Hepatocyte (in vitro differentiated cells): ENCODE measurements around the gene PPP1R2C. TPM values are rescaled to one million over a fixed set of nuclear protein-coding genes. Genes with fewer than 3 reads are reported as not detected.

Experiments used
- DNase-seq: peaks from one replicate; pipeline ENCODE4 v3.0.0-alpha.2; 2016; ENCODE audit warnings: low spot score
- H2AFZ ChIP-seq: fragments of 200-600 bp; sonication (generic); 2 replicates; pipeline ENCODE4 v1.6.0; 2016; ENCODE audit warnings: antibody characterized with exemption, mild to moderate bottlenecking
- H3K27ac ChIP-seq: fragments of 200-600 bp; sonication (generic); 2 replicates; pipeline ENCODE4 v1.5.1; 2016; ENCODE audit warnings: mild to moderate bottlenecking
- H3K27me3 ChIP-seq: fragments of 200-600 bp; sonication (generic); 2 replicates; pipeline ENCODE4 v1.6.1; 2016
- H3K36me3 ChIP-seq: fragments of 200-600 bp; sonication (generic); replicated peaks from 2 replicates; pipeline ENCODE4 v1.5.1; 2016; ENCODE audit warnings: low read depth; ENCODE audit not compliant: insufficient read depth
- H3K4me1 ChIP-seq: fragments of 200-600 bp; sonication (generic); 2 replicates; pipeline ENCODE4 v1.5.1; 2016; ENCODE audit warnings: mild to moderate bottlenecking, moderate library complexity; ENCODE audit not compliant: insufficient read depth
- H3K4me2 ChIP-seq: fragments of 200-600 bp; sonication (generic); 2 replicates; pipeline ENCODE4 v1.6.0; 2016
- H3K4me3 ChIP-seq: fragments of 200-600 bp; sonication (generic); 2 replicates; pipeline ENCODE4 v1.5.1; 2016; ENCODE audit warnings: mild to moderate bottlenecking
- H3K79me2 ChIP-seq: fragments of 200-600 bp; sonication (generic); 2 replicates; pipeline ENCODE4 v1.6.0; 2017; ENCODE audit warnings: mild to moderate bottlenecking
- H3K9me2 ChIP-seq: fragments of 200-600 bp; sonication (generic); replicated peaks from 2 replicates; pipeline ENCODE4 v1.6.0; 2017; ENCODE audit warnings: mild to moderate bottlenecking; ENCODE audit not compliant: insufficient read depth
- H3K9me3 ChIP-seq: fragments of 200-600 bp; sonication (generic); 2 replicates; pipeline ENCODE4 v1.5.1; 2016; ENCODE audit warnings: low read depth, mild to moderate bottlenecking
- H4K20me1 ChIP-seq: fragments of 200-600 bp; sonication (generic); 2 replicates; pipeline ENCODE4 v1.6.0; 2016; ENCODE audit warnings: mild to moderate bottlenecking; ENCODE audit not compliant: insufficient read depth, poor library complexity, severe bottlenecking
- CTCF ChIP-seq: fragments of 200-600 bp; sonication (generic); IDR thresholded peaks from 2 replicates; pipeline ENCODE4 v1.5.1; 2016; ENCODE audit warnings: antibody characterized with exemption, mild to moderate bottlenecking; ENCODE audit not compliant: poor library complexity
- EZH2 ChIP-seq: fragments of 200-600 bp; sonication (generic); IDR thresholded peaks from 2 replicates; pipeline ENCODE4 v1.6.1; 2016; ENCODE audit warnings: antibody characterized with exemption, mild to moderate bottlenecking, borderline replicate concordance
- EZH2phosphoT487 ChIP-seq: fragments of 200-600 bp; sonication (generic); IDR thresholded peaks from one replicate; pipeline ENCODE4 v1.6.1; 2018; ENCODE audit warnings: antibody characterized with exemption, mild to moderate bottlenecking, low read depth, moderate library complexity; ENCODE audit not compliant: unreplicated experiment, severe bottlenecking
- WGBS: methylation state at CpG from one replicate; pipeline ENCODE4 v1.1.6; 2016; ENCODE audit warnings: low lambda C conversion rate; ENCODE audit errors: missing lambda C conversion rate; 5-methylcytosine and 5-hydroxymethylcytosine counted together
- polyA plus RNA-seq: library from polyadenylated mRNA; unstranded; fragments of >200 nt; fragmentation: Nextera tagmentation; extraction: Ambion mirVana; gene quantifications from 2 replicates; pipeline ENCODE4 v1.2.1, GENCODE V29; 2016
- total RNA-seq: library from RNA; depleted of rRNA; stranded (reverse); fragments of >200 nt; gene quantifications from 2 replicates; pipeline ENCODE4 v1.2.3, GENCODE V29; 2014

PPP1R2C gene
- total and polyA plus RNA-seq, 2 experiments from 2014 or later: not detected

GRCh38 chrX:42755815-42756214 is 22.1 kb downstream of the PPP1R2C start:
- H3K4me2 ChIP-seq: no peak overlapping the region
- no peaks in the 10 kb centered on the region for H3K27me3 ChIP-seq
- H3K9me3 ChIP-seq: no peaks in the 10 kb centered on the region
- 63% methylated on average over 6 of the region's 6 CpGs for WGBS
- no peaks in the 10 kb centered on the region for H3K36me3 ChIP-seq
- H4K20me1 ChIP-seq: no peaks in the 10 kb centered on the region
- no peaks in the 10 kb centered on the region for H3K9me2 ChIP-seq
- no peak overlapping the region for H3K4me3 ChIP-seq
- H2AFZ ChIP-seq: no peak overlapping the region
- H3K79me2 ChIP-seq: no peaks in the 10 kb centered on the region
- TF ChIP-seq EZH2phosphoT487: no peak
- TF ChIP-seq CTCF: no peak
- TF ChIP-seq EZH2: no peak
- peak; percentile 19 for DNase-seq
- peak overlapping the region; percentile 84 for H3K27ac ChIP-seq
- H3K4me1 ChIP-seq: peaks cover 37% of the 10 kb centered on the region

GRCh38 chrX:42754603-42755002 is 23.4 kb downstream of the PPP1R2C start:
- Histone ChIP-seq H3K9me3 (no peaks in the 10 kb centered on the region), H3K4me2 (no peak overlapping the region), H3K4me3 (no peak overlapping the region), H3K27ac (peak overlapping the region; percentile 84), H2AFZ (no peak overlapping the region), H3K9me2 (no peaks in the 10 kb centered on the region), H4K20me1 (no peaks in the 10 kb centered on the region), H3K79me2 (no peaks in the 10 kb centered on the region), H3K36me3 (no peaks in the 10 kb centered on the region), H3K4me1 (peaks cover 35% of the 10 kb centered on the region), H3K27me3 (no peaks in the 10 kb centered on the region)
- 68% methylated on average over 2 of the region's 2 CpGs for WGBS
- no peak for TF ChIP-seq CTCF
- TF ChIP-seq EZH2phosphoT487: no peak
- TF ChIP-seq EZH2: no peak
- DNase-seq: no peak

GRCh38 chrX:42754115-42754514 is 23.8 kb downstream of the PPP1R2C start:
- peaks cover 34% of the 10 kb centered on the region for H3K4me1 ChIP-seq
- no peaks in the 10 kb centered on the region for H3K79me2 ChIP-seq
- H3K27me3 ChIP-seq: no peaks in the 10 kb centered on the region
- no peaks in the 10 kb centered on the region for H4K20me1 ChIP-seq
- H2AFZ ChIP-seq: no peak overlapping the region
- no peaks in the 10 kb centered on the region for H3K9me2 ChIP-seq
- DNase-seq: peak; percentile 46
- H3K4me3 ChIP-seq: no peak overlapping the region
- TF ChIP-seq EZH2phosphoT487: no peak
- no peak for TF ChIP-seq CTCF
- TF ChIP-seq EZH2: no peak
- 41% methylated on average over 2 of the region's 2 CpGs for WGBS
- no peak overlapping the region for H3K4me2 ChIP-seq
- H3K36me3 ChIP-seq: no peaks in the 10 kb centered on the region
- H3K27ac ChIP-seq: peak overlapping the region; percentile 84
- H3K9me3 ChIP-seq: no peaks in the 10 kb centered on the region

- TF ChIP-seq CTCF (no peak), EZH2phosphoT487 (no peak), EZH2 (no peak)
- Histone ChIP-seq H3K4me2 (no peak overlapping the region), H3K27ac (peak overlapping the region; percentile 84)
Observed at GRCh38 chrX:42752730-42753129, 25.2 kb downstream of the PPP1R2C start.

More at GRCh38 chrX:42752730-42753129, 25.2 kb downstream of the PPP1R2C start:
- Histone ChIP-seq H3K4me3 (no peak overlapping the region), H3K36me3 (no peaks in the 10 kb centered on the region), H3K9me3 (no peaks in the 10 kb centered on the region), H3K79me2 (no peaks in the 10 kb centered on the region), H4K20me1 (no peaks in the 10 kb centered on the region), H3K9me2 (no peaks in the 10 kb centered on the region), H3K4me1 (peaks cover 33% of the 10 kb centered on the region), H2AFZ (no peak overlapping the region), H3K27me3 (no peaks in the 10 kb centered on the region)
- 58% methylated on average over 4 of the region's 4 CpGs for WGBS
- DNase-seq: no peak
